ENCODE data around the gene ELMO1.
A peak's percentile ranks its signal among the peaks of the same experiment; 100 is the strongest.

Gene ELMO1

DNA sequence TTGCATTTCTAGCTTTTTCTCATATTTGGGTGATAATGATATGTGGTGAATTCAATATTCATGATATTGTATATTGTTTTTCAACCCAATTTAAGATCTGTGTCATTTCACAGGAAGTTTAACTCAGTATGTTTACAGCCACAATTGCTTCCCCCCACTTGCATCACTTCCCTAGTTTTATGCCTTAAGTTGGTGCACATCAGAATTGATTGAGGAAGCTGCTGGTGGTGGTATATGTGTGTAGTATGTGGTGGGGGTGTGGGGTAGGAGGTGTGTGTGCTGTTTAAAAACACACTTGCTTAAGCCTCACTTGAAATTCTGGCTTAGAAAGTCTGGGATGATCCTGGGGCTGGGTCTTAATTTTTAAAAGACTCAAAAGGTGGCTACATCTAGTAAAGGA is 479.3 kb downstream of the ELMO1 start:
- H3K27ac ChIP-seq: no peak overlapping the region
- DNase-seq: no peak
- no peaks in the 10 kb centered on the region for H3K9me3 ChIP-seq
- intact Hi-C loops (cut with DNase I; ENCODE audit: low total_unique reads): loop anchor here (5.0 kb wide), 1 partner anchor 213 kb away; no protein-coding TSS in a partner anchor
- no peaks in the 10 kb centered on the region for H3K27me3 ChIP-seq
- TF ChIP-seq, protein P1, sequence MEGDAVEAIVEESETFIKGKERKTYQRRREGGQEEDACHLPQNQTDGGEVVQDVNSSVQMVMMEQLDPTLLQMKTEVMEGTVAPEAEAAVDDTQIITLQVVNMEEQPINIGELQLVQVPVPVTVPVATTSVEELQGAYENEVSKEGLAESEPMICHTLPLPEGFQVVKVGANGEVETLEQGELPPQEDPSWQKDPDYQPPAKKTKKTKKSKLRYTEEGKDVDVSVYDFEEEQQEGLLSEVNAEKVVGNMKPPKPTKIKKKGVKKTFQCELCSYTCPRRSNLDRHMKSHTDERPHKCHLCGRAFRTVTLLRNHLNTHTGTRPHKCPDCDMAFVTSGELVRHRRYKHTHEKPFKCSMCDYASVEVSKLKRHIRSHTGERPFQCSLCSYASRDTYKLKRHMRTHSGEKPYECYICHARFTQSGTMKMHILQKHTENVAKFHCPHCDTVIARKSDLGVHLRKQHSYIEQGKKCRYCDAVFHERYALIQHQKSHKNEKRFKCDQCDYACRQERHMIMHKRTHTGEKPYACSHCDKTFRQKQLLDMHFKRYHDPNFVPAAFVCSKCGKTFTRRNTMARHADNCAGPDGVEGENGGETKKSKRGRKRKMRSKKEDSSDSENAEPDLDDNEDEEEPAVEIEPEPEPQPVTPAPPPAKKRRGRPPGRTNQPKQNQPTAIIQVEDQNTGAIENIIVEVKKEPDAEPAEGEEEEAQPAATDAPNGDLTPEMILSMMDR (IDR thresholded peaks at IDR 0.05): no peak
- H3K4me1 ChIP-seq: peaks cover 0 to 6% (median 0%) of the 10 kb centered on the region in 4 donors
- no peak overlapping the region for H3K4me3 ChIP-seq
- H3K36me3 ChIP-seq: no peaks in the 10 kb centered on the region

DNA sequence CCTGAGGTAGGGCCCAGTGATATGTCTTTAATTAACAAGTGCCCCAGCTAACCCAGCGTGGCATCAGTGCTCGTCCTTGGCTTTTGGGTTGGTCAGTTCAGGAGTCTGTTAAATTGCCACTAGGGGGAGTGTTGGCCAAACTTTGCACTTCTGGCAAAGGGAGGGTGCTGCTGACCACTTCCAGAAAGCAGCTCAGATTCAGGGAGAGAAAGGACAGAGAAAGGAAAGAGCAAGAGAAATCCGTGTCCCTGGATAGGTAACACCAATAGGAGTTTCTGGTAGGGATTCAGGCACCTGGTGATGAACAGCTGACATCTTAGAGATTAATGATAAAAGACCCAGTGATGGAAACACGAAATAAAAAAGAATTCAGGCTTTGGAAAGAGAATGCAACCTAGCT is 481.3 kb downstream of the ELMO1 start:
- intact Hi-C loops (cut with DNase I; ENCODE audit: low total_unique reads): loop anchor here (5.0 kb wide), 1 partner anchor 215 kb away; no protein-coding TSS in a partner anchor
- peaks cover 0 to 6% (median 0%) of the 10 kb centered on the region in 4 donors for H3K4me1 ChIP-seq
- H3K36me3 ChIP-seq: no peaks in the 10 kb centered on the region
- DNase-seq: peak; percentile 53 to 71
- H3K4me3 ChIP-seq: no peak overlapping the region
- TF ChIP-seq, protein P1 (IDR thresholded peaks at IDR 0.05): peak; percentile 68 to 78
- H3K27me3 ChIP-seq: no peaks in the 10 kb centered on the region
- H3K9me3 ChIP-seq: no peaks in the 10 kb centered on the region
- no peak overlapping the region for H3K27ac ChIP-seq

DNA sequence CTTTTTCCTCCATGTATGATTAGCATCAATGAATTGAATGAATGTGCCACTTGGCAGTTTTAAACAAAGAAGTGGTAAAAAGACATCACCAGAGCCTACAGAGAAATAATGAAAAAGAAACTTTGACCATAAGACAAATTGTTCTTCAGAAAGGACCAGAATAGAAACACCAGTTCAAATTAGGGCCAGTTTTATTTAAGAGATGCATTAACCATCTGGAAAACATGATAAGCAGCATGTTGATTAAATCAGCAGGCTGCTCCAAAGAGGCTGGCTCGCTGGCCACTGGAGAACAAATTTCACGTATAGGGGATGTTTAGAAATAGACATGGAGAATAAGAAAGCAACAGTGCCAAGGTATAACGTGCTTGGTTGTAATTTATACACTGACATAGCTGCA is 482.0 kb downstream of the ELMO1 start:
- no peaks in the 10 kb centered on the region for H3K36me3 ChIP-seq
- no peaks in the 10 kb centered on the region for H3K9me3 ChIP-seq
- no peak for DNase-seq
- TF ChIP-seq, protein P1 (IDR thresholded peaks at IDR 0.05): no peak
- H3K4me1 ChIP-seq: peaks cover 0 to 6% (median 0%) of the 10 kb centered on the region in 4 donors
- no peaks in the 10 kb centered on the region for H3K27me3 ChIP-seq
- H3K4me3 ChIP-seq: no peak overlapping the region
- no peak overlapping the region for H3K27ac ChIP-seq
- intact Hi-C loops (cut with DNase I; ENCODE audit: low total_unique reads): loop anchor here (5.0 kb wide), 1 partner anchor 216 kb away; no protein-coding TSS in a partner anchor

DNA sequence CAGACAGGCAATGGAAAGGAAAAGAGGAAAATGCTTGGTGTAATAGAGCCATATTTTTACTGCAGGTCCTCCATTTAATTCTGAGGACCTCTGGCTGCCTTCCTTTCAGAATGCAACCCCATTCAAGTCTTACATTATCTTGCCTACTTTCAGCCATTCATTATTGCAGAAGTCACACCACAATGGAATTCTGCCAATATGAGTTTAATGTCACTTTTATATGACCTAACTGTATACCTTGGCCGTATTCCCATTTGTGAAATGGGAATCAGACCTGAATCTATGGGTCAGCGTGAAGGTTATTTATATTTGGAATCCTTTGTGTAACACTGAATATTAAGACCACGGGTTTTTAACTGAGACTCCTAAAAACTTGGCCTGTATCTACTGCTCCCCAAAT is 482.6 kb downstream of the ELMO1 start:
- no peaks in the 10 kb centered on the region for H3K27me3 ChIP-seq
- H3K27ac ChIP-seq: no peak overlapping the region
- H3K4me1 ChIP-seq: peaks cover 0 to 6% (median 0%) of the 10 kb centered on the region in 4 donors
- H3K9me3 ChIP-seq: no peaks in the 10 kb centered on the region
- no peak for DNase-seq
- TF ChIP-seq, protein P1 (IDR thresholded peaks at IDR 0.05): no peak
- no peak overlapping the region for H3K4me3 ChIP-seq
- intact Hi-C loops (cut with DNase I; ENCODE audit: low total_unique reads): loop anchor here (5.0 kb wide), 1 partner anchor 216 kb away; no protein-coding TSS in a partner anchor
- no peaks in the 10 kb centered on the region for H3K36me3 ChIP-seq

DNA sequence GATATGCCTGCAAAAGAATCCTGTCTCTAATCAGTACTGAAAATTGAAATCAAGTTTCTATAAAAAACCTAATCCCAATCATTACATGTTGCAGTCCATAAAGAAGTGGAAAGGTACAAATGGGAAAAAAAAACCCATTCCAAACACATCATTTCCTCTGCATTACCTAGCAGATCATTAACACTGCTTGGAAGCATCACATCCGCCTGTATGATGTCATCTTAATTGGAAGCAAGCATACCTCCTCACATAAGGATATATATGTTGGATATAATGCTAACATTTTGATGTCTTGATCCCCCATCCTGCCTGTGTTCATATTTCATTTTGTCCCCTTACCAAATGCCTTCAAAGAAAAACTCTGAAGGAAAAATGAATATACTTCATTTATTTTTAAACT is 483.0 kb downstream of the ELMO1 start:
- Histone ChIP-seq H3K4me1 (peaks cover 0 to 6% (median 0%) of the 10 kb centered on the region in 4 donors), H3K27ac (no peak overlapping the region), H3K9me3 (no peaks in the 10 kb centered on the region), H3K36me3 (no peaks in the 10 kb centered on the region), H3K27me3 (no peaks in the 10 kb centered on the region), H3K4me3 (no peak overlapping the region)
- TF ChIP-seq, protein P1 (IDR thresholded peaks at IDR 0.05): no peak
- no peak for DNase-seq
- intact Hi-C loops (cut with DNase I; ENCODE audit: low total_unique reads): loop anchor here (5.0 kb wide), 1 partner anchor 217 kb away; no protein-coding TSS in a partner anchor

DNA sequence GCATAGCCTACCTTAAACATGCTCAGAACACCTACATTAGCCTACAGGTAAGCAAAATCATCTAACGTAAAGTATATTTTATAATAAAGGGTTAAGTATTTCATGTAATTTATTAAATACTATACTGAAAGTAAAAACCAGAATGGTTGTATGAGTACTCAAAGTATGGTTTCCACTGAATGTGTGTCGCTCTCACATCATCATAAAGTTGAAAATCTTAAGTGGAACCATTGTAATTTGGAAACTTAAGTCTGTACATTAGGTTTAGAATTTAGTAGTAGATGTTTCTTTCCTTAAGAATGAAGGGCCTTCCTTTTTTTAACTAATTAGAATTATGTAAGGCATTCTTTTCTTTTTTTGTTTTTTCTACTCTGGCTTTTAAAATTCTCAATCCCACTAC is 484.4 kb downstream of the ELMO1 start:
- intact Hi-C loops (cut with DNase I; ENCODE audit: low total_unique reads): no loop called here
- H3K27me3 ChIP-seq: no peaks in the 10 kb centered on the region
- H3K27ac ChIP-seq: no peak overlapping the region
- no peak overlapping the region for H3K4me3 ChIP-seq
- TF ChIP-seq, protein P1 (IDR thresholded peaks at IDR 0.05): no peak
- no peaks in the 10 kb centered on the region for H3K9me3 ChIP-seq
- no peak for DNase-seq
- H3K36me3 ChIP-seq: no peaks in the 10 kb centered on the region
- peaks cover 0 to 6% (median 0%) of the 10 kb centered on the region in 4 donors for H3K4me1 ChIP-seq

Measured in tibial artery (tissue), 4 donors.